ENCODE data around the gene IL32.
"Not testable (repeated sequence)": the region's sequence is repeated elsewhere in the genome, so short reads cannot be mapped to it uniquely, and the experiment has no call there.

GRCh38 chr16:3075946-3076345 lies 10.5 kb downstream of the IL32 start:
- TF ChIP-seq EZH2 (IDR thresholded peaks at IDR 0.05; ENCODE audit: borderline replicate concordance, low read depth, low read length, severe bottlenecking); CTCF (IDR thresholded peaks at IDR 0.05; ENCODE audit: borderline replicate concordance, extremely low read depth, low read length, poor library complexity, severe bottlenecking): not testable (repeated sequence)
